NCI-H2227 (cell line): ENCODE results near the gene BANF1.

Experiments
- DNase-seq: peaks from one replicate; lab custom pipeline; 2025; ENCODE audit not compliant: unreplicated experiment; lab: John Stamatoyannopoulos, UW

The BANF1 gene

GRCh38 chr11:66001942-66002647 lies at the start of gene BANF1, which contains the start of gene EIF1AD:
BANF1 (plus strand) TSS chr11:66002503; CDS start chr11:66003251, 748 bp downstream.
EIF1AD (minus strand) TSS chr11:66002157; CDS start chr11:66000389, 1,768 bp downstream.
- DNase-seq, result peak; percentile 98

- no peak for DNase-seq
These were observed 48.8 kb upstream of the BANF1 start for GRCh38 chr11:65953471-65953870.

- DNase-seq, result no peak
These were observed 47.5 kb upstream of the BANF1 start for GRCh38 chr11:65954771-65955170.

- DNase-seq, result no peak
These were observed 44.0 kb upstream of the BANF1 start for GRCh38 chr11:65958291-65958690.

GRCh38 chr11:65958774-65959420 lies 43.4 kb upstream of the BANF1 start:
- DNase-seq, result no peak

GRCh38 chr11:65960824-65961266 lies 41.5 kb upstream of the BANF1 start:
- DNase-seq, result peak; percentile 58

- DNase-seq, result peak; percentile 99
These were observed 40.8 kb upstream of the BANF1 start, which contains the start of gene SART1 for GRCh38 chr11:65961267-65962140. SART1 (plus strand) TSS chr11:65961734; CDS start chr11:65961781, 47 bp downstream.

- no peak for DNase-seq
These were observed 40.1 kb upstream of the BANF1 start for GRCh38 chr11:65962141-65962564.

GRCh38 chr11:65964906-65965305 lies 37.4 kb upstream of the BANF1 start:
- DNase-seq, result no peak

GRCh38 chr11:65965986-65966762 lies 36.1 kb upstream of the BANF1 start:
- DNase-seq, result no peak

- no peak for DNase-seq
These were observed 34.9 kb upstream of the BANF1 start for GRCh38 chr11:65967329-65967934.

GRCh38 chr11:65968600-65969482 lies 33.5 kb upstream of the BANF1 start:
- DNase-seq, result no peak

- DNase-seq, result no peak
These were observed 30.2 kb upstream of the BANF1 start for GRCh38 chr11:65972116-65972515.

- no peak for DNase-seq
These were observed 28.7 kb upstream of the BANF1 start for GRCh38 chr11:65973439-65974110.

- DNase-seq, result no peak
These were observed 26.5 kb upstream of the BANF1 start for GRCh38 chr11:65975771-65976170.

GRCh38 chr11:65976216-65977176 lies 25.8 kb upstream of the BANF1 start:
- DNase-seq, result no peak

- DNase-seq, result no peak
These were observed 24.5 kb upstream of the BANF1 start for GRCh38 chr11:65977621-65978390.
